Measurements from ENCODE around the gene GPR137B.

The GPR137B gene

DNA sequence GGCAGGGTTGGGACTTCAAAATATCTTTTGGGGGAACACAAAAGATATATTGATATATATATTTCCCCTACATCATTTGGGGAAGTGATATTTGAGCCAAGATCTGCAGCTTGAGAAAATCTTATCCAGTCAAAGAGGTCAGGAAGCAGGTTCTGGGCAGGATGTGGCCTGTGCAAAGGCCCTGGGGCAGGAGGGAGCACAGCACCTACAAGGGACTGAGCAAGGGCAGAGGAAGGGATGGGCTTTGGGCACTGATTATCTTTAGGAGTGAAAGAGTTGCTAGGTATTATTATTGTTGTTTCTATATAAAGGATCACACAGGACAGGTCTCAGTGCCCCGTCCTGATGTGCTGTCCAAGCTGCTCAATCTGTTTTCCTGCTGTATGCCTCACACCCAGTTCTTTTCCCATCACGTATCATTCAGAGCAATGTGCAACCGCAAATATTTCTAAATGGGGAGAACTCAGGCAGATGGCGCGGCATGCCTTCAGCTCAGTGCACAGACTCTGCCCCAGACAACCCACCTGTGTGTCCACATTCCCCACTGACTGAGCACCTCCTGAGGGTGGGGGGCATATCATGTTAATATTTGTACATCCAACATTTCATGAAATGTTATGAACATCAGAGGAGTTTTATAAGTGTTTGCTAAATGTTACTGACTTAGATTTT is 28.1 kb upstream of the GPR137B start:
- no peak for DNase-seq

GRCh38 chr1:236117710-236118109 is 24.6 kb upstream of the GPR137B start:
- DNase-seq = no peak

- no peak for DNase-seq
These were observed 22.3 kb upstream of the GPR137B start for GRCh38 chr1:236119943-236120484.

DNA sequence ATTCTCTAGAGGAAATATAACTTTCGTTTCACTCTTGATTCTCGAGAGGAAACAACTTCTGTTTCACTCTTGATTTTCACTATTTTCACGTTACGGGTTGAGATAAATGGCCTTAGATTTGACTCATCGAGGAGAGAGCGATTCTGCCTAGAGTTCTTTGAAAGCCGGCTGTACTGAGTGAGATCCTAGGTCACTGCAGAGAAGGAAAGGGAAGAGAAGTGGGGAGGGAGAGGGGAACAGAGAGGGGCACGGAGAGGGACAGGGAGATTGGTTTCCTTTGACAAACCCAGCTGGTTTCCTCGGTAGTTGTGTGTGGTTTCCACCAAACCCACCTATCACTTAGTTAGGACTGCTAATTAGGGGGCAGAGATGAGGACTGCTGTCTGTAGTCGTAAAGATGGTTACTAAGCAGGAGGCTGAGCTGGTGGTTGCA is 21.6 kb upstream of the GPR137B start:
- no peak for DNase-seq

GRCh38 chr1:236122176-236122575 is 20.2 kb upstream of the GPR137B start:
- no peak for DNase-seq

DNA sequence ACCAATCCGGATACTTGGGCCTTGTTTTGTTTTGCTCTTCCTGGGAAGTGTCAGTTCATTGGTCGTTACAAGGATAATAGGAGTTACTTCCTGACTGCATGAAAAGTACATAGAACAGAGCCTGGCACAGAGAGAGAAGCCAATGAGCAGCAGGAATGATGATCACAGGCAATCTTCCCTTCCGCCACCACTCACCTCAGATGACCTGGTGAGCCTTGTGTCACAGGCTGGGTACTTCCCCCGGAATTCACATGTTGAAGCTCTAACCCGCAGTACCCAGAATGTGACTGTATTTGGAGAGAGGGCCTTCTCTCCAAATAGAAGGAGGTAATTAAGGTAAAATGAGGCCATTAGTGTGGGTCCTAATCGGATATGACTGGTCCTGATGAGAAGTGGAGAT is 18.8 kb upstream of the GPR137B start:
- no peak for DNase-seq

DNA sequence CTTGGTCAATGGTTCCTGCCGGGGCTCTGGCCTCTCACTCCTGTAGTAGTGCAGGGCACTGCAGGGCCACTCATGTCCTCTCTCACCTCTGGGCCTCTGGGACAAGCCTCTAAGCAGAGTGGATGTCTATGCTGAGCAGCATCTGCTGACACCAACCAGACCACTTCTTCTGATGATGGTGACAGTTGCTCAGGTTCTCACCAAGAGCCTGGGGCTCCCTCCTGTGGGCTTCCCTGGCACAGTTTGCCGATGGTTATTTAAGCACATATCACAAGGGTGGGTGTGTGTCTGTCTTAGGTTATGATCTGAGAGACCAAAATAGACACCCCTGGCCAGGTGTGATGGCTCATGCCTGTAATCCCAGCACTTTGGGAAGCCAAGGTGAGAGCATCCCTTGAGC is 17.4 kb upstream of the GPR137B start:
- DNase-seq = no peak

DNA sequence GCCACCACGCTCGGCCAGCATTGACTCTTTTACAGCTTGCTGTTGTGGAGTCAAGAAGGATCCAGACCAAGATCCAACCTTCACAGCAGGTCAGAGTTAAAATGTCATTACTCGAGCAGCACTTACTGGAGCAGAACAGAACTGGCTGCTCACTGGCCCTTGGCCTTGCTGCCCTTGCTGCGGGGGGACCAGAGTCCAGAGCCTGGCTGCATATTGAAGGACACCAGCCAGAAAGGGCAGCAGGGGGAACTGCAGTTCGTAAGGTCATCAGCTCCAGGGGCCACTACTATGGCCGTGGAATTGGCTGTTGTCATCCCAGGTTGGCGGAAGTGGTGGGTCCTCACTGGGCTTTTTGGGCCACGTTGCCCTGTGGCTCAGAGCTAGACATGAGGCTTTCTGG is 15.3 kb upstream of the GPR137B start:
- DNase-seq = no peak

- no peak for DNase-seq
These were observed 13.6 kb upstream of the GPR137B start for GRCh38 chr1:236128646-236129178.

- no peak for DNase-seq
These were observed 13.0 kb upstream of the GPR137B start for GRCh38 chr1:236129306-236129705.

- no peak for DNase-seq
These were observed 12.0 kb upstream of the GPR137B start for GRCh38 chr1:236130372-236130771.

GRCh38 chr1:236131916-236132315 is 10.4 kb upstream of the GPR137B start:
- no peak for DNase-seq

GRCh38 chr1:236132420-236133046 is 9.8 kb upstream of the GPR137B start:
- no peak for DNase-seq

GRCh38 chr1:236133339-236133738 is 9.0 kb upstream of the GPR137B start:
- DNase-seq = no peak

GRCh38 chr1:236133802-236134201 is 8.5 kb upstream of the GPR137B start:
- no peak for DNase-seq

DNA sequence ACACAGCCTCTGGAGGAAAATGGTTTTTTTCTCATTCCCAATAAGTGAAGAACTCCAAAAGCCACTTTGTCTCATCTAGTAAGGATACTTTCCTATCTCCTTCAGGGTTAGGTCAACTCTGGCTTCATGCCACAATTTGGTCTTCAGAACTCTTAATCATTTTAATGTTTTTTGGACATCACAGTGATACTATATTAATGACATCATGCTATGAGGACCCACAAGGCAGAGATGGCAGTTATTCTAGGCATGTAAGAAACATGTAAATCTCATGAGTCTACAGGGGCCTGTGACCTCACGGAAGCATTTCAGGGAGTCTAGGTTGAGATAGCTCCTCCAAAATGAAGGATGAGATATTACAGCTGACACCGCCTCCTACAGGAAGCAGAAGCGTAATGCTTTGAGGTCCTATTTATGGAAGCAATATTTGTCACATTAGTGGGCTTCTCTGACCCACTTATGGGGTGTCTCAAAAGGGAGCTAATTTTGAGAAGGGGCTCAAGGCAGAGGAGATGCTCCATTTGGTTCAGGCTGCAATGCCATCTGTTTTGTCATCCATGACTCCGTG is 5.0 kb upstream of the GPR137B start:
- no peak for DNase-seq

- no peak for DNase-seq
These were observed 2.8 kb upstream of the GPR137B start for GRCh38 chr1:236139495-236139894.

DNA sequence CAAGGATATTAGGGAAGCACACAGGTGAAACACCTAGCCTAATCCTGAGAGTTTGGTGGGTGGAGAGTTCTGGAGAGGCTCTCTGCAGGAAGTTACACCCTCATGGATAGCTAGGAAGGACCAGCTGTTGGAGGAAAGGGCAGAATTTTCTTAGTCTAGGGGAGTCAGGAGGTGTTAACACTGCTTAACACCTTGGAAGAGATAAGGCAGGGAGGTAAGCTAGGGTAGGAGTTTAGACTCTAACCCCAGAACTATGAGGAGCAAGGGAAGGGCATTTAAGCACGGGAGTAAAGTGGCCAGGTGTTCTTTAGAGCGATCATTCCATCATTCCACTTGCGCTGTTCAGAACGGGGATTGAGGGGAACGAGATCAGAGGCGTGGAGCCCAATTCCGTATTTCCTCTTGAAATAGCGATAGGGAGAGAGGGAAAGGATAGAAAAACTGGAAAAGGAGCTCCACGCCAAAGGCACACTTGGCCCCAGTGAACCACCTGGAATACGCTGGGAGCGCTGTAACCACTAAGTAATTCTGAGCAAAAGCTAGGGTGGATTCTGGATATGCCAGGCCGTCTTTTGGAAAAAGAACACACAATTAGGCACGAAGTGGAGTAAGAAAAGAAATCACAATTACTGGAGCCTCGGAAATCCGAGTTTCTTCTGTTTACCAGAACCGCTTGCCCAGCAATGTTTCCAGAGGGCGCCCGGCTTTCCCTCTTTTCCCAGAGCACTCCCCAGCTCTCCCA is 1.5 kb upstream of the GPR137B start:
- no peak for DNase-seq

- peak; percentile 79 for DNase-seq
These were observed 689 bp upstream of the GPR137B start for GRCh38 chr1:236141447-236142252.

DNA sequence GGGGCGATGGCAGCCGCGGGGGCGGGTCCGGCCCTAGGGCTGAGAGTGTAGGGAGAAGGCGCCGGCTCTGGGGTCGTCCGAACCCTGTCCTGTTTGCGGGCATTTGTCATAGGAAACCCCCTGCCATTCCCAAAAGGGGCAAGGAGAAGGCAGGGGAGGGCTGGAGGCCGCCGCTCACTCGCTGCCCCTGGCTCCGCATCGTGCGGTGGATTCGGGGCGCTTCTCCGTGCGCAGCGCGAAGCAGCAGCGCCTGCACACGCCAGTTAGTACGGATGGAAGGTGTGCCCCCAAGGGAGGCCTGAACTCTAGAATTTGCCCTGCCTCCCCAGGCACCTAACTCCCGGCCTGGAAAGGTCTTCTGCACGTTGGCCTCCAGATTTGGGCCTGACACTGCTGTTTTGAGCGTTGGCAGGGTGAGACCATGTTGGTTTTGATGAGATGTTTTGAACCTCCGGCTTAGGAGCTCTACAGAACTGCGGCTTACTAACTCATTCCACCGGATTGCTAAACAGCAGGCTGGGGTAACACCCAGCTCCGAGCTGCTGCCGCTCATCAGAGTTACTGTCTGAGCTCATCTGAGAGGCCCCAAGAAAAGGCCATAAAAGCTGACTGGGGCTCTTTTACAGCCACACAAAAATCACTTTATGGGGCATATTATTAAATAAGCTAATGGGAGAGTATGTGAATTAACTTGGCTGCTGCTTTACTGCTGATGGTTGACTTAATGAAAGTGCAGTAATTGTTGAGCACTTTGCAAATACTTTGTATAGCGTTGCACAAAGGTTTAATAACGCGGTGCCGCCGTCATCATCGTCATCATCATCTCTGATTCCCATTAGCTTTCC is 987 bp downstream of the GPR137B start:
- no peak for DNase-seq

- DNase-seq = no peak
These were observed 1.7 kb downstream of the GPR137B start for GRCh38 chr1:236144033-236144432.

Measured in 8988T (cell line).